Stimulated activated CD4-positive, alpha-beta T cell treated with anti-CD3 and anti-CD28 coated beads, Interleukin-1b, Interleukin-23, amount 100 ng/mL, for 1 hour (primary cell): Measurements from ENCODE around the gene SELENOF.
"Not testable (repeated sequence)": the region's sequence is repeated elsewhere in the genome, so short reads cannot be mapped to it uniquely, and the experiment has no call there.

ENCODE experiments used
- DNase-seq, 2 donors: peaks; one replicate each; pipeline ENCODE4 v3.0.0-alpha.2; 2020; ENCODE audit warnings: low read depth in 2 of 2

Gene SELENOF

GRCh38 chr1:86916752-86917151, 2.8 kb upstream of the SELENOF start:
- no peak for DNase-seq

GRCh38 chr1:86915737-86916235, 1.9 kb upstream of the SELENOF start:
- no peak for DNase-seq

DNA sequence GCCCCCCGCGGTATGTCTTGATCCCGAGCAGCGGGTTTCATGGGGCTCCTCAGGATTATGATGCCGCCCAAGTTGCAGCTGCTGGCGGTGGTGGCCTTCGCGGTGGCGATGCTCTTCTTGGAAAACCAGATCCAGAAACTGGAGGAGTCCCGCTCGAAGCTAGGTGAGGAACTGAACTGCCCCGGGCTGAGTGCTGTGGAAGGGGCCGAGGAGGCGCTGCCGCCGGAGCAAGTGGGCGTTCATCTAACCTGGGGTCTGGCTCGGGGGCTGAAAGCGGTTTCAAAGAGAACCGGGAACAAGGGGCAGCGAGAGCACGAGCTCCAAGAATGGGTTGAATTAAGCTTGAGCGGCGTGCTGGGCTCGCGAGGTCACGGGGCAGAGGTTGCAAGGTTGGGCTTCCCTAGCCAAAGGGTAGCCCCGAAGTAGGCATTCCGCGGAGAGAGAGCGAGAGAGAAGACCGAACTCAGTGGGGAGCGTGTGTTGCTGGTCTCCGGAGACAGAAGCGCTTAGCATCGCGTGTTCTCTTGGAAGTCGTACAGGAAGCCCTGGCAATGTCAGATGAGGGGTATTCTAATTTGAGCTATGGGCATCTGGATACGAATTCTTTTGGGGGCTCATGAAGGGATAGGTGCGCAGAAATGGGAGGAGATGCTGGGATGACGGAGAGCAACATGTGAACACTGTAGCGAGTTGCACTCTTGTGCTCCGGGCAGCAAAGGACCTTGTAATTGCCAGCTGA, 1.2 kb upstream of the SELENOF start:
- peak in 1 of 2 donors; percentile 7 for DNase-seq

DNA sequence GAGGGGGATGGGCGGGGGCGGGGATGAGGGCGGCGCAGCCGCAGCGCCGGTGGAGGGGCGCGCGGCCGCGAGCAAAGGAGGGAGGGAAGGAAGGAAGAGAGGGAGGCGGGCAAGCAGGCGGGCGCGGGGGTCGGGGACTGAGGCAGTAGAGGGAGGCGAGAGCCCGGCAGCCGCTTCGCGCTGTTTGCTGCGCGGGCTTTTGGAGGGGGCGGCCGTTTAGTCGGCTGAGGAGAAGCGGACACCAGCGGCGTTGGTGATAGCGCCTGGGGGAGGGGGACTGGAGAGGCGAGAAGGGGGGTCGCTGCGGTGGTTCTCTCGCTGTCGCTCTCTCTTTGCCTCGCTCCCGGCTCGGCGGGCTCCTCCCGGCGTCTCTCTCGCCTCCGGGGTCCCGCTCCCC, 673 bp upstream of the SELENOF start, which contains the start of gene HS2ST1:
Gene HS2ST1, plus strand, starts transcription at position 35 of the 397 bp plus-strand sequence.
- no peak for DNase-seq

DNA sequence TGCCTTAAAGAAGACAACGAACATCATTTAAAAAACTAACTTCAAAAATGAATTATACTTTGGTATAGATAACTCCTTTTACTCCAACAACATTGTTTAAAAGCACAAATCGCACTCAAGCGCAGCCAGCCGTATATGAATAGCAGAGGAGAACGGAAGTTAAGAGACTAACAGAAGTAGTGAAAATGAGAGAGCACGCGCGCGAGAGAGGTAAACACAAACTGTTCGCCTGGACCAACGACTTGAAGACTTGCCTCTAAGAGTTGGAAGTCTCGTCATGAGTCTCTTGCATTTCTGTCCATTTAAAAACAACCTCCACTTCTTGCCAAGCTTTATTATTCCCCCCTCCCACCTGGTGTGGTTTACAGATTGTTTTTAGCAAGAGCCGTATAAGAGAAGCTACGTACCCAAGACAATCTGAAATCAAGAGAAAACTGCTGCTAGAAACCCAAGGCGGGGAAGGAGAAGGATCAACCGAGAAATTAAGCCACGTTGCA, 479 bp downstream of the SELENOF start:
- DNase-seq = no peak

- no peak for DNase-seq
Measured at GRCh38 chr1:86912281-86912900, 1.5 kb downstream of the SELENOF start.

- DNase-seq = no peak
Measured at GRCh38 chr1:86906419-86906818, 7.5 kb downstream of the SELENOF start.

- DNase-seq = no peak
Measured at GRCh38 chr1:86905875-86906274, 8.1 kb downstream of the SELENOF start.

GRCh38 chr1:86899401-86899800, 14.5 kb downstream of the SELENOF start:
- not testable (repeated sequence) for DNase-seq

GRCh38 chr1:86888327-86888726, 25.6 kb downstream of the SELENOF start:
- DNase-seq = no peak

GRCh38 chr1:86887479-86888162, 26.3 kb downstream of the SELENOF start:
- DNase-seq = no peak

DNA sequence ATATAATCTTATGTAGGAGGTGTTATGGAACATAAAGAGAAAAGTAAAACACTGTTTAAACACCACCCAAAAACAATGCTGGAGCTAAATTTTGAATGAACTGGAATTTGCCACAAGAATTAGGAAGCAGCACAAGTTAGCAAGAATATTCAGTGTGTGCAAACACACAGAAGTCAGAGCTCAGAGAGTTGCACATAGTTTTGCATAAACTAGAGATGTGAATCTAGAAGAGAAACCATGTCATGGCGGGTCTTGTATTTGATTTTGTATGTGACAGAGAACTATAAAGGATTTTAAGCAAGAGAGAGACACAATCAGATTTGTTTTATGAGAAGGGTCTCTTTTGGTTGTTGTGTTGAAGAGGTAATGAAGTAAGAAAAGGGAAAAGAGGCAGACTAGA, 38.2 kb downstream of the SELENOF start:
- no peak for DNase-seq

DNA sequence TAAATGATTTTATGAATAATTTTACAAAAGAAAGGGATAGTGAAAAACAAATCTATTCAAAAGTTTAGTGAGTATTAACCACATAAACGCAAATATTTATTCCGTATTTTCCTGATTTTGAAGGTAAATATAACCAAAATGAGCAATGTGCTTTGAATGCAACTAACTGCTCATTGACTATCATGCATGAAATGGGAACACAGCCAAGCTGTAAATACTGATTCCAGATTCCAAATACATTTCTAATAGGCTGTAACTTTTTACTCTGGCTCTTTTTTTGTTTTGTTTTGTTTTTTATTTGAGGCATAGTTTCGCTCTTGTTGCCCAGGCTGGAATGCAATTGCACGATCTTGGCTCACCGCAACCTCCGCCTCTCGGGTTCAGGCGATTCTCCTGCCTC, 41.8 kb downstream of the SELENOF start:
- DNase-seq = no peak

DNA sequence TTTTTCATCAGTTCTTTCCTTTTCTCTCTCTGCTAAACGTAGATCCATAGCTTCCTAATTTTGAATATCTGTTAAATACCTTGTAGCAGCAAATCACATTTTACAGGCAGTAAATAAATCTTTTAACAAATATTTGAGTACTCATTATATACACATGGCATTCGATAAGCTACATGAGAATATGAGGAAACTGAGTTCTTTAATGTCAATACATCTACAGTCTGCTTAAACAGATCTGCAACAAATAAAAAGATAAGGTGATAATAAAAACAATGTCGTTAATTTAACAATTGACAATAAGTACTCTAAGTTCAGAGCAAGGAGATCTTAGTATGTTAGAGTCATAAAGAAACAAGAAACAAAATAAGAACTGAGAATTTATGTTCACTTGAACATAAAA, 42.9 kb downstream of the SELENOF start:
- DNase-seq = no peak

- no peak for DNase-seq
Measured at GRCh38 chr1:86868477-86868876, 45.4 kb downstream of the SELENOF start.

GRCh38 chr1:86867278-86867677, 46.6 kb downstream of the SELENOF start:
- DNase-seq = not testable (repeated sequence)

GRCh38 chr1:86866665-86867064, 47.3 kb downstream of the SELENOF start:
- no peak for DNase-seq

- no peak for DNase-seq
Measured at GRCh38 chr1:86865973-86866637, 47.8 kb downstream of the SELENOF start.

GRCh38 chr1:86862920-86863319, 51.0 kb downstream of the SELENOF start:
- no peak for DNase-seq

DNA sequence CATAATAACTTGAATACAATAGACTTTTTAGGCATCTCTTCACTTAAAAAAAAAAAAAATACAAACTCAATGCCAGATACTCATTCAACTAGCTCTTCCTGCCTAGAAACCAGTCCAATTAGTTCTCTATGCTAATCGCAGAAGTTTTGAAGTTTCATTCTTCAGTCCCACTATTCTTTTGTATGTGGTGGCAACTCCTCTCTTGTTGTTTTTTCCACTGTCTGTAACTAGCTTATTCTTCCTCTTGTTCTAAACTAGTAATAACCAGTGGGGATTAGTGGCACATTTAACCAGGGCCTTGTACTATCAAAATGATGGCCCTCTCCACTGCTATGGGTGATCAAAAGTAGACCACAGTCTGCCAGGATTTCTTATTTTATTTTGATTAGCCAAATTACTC, 52.5 kb downstream of the SELENOF start:
- DNase-seq = no peak

DNA sequence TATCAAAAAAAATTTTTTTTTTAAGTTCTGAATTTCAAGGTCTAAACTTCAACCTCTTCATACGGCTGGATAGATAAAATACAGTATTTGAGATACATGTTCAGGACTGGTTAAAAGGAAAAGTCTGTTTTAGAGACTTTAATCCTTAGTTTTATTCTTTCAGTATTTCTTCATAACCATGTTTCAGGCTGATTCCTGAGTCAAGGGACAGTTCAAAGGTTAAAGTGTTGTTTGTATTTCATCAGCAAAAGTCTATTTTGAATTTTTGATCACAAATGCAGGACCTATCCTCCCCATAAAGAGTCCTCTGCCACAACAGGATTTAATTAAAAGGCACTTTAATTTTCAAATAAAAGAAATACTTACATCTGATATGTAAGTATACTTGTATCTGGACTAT, 53.5 kb downstream of the SELENOF start:
- no peak for DNase-seq

GRCh38 chr1:86860020-86860419, 53.9 kb downstream of the SELENOF start:
- no peak for DNase-seq
